HG02623 (cell line): ENCODE data around the gene GRM5.
"Not testable (repeated sequence)": the region's sequence is repeated elsewhere in the genome, so short reads cannot be mapped to it uniquely, and the experiment has no call there.

Experiments used
- ATAC-seq: cut with Tn5 transposase; IDR thresholded peaks from one replicate; pipeline ENCODE4 v1.9.1; 2021; ENCODE audit warnings: moderate library complexity; ENCODE audit not compliant: unreplicated experiment

Gene GRM5

GRCh38 chr11:89065651-89066201, at the start of gene GRM5:
TSS of gene GRM5 (minus strand) at chr11:89065982. CDS start at chr11:89047872, 18,110 bp downstream.
- not testable (repeated sequence) for ATAC-seq

GRCh38 chr11:89097956-89098355, 32.2 kb upstream of the GRM5 start:
- ATAC-seq, result peak; percentile 93

GRCh38 chr11:89093806-89094205, 28.0 kb upstream of the GRM5 start:
- not testable (repeated sequence) for ATAC-seq

GRCh38 chr11:89084951-89085350, 19.2 kb upstream of the GRM5 start:
- ATAC-seq, result not testable (repeated sequence)

DNA sequence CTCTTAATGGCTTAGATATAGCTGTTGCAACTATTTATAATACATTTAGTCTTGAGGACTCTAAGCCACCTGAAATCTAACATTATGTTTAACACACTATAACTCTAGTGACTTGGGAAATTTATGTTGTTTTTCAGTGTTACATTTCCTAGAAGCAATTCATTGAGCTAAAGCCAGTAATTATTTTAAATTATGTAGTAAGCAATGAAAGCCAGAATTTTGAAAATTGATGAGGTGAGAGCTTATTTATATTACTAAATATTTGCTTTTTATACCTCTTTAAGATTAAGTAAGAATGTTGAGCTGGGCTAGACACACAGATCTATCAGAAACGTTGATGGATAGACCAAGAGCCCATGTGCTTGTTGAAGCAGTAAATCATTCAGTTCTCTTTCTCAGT, 5.1 kb upstream of the GRM5 start:
- ATAC-seq, result not testable (repeated sequence)

DNA sequence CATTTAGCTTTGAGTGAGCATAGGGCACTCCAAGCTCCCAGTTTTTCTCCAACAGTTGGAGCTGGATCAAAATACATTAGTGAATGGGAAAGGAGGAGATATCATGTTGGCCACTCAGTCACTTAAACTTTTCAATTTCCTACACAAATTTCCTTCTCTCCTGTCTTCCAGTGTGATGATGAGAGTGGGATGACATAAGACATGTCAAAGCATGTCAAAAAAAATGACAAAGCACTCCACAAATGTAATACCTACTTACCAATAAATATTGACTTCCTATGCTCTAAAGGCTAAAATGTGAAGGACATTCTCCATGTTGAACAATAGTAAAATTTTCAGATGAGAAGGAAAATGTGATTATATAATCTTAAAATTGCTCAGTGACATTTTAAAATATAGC, 1.5 kb upstream of the GRM5 start:
- ATAC-seq, result no peak

DNA sequence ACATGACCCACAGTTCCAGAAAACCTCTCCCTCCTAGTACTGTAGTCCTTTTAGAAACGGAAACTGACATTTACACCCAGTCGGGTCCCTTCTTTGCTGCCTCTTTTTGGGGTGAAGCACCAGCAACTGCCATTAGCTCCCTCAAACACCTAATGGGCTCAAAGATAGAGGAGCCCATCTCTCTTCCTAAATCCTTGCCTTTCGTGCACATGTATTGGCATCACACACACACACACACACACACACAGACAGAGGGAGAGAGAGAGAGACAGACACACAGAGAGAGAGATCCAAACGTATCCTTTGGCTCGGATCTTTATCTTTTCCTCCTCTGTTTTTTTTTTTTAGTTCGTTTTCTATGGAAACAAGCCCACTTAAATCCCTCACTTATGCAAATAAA, 716 bp downstream of the GRM5 start:
- ATAC-seq, result no peak

DNA sequence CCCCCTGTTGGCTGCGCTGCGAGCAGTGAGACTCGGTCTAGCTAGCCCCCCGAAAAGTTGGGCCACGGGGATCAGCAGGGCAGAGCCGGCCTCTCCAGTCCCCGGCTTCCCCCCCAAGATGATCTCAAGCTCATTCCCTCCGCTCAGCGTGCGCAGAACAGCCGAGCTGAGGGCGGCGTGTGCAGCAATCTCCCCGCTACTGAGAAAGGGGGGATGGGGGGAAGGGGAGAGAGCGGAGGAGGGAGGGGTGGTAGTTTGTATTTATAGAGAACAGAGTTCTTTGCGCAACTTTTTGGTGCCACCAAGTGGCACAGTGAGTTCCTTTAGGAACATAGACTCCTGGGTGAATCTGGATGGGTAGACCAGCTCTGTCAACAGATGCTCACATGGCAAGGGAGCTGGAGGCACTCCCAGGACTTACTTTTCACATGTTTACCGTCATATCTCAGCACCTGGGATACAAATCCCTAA, 2.3 kb downstream of the GRM5 start:
- ATAC-seq, result not testable (repeated sequence)

DNA sequence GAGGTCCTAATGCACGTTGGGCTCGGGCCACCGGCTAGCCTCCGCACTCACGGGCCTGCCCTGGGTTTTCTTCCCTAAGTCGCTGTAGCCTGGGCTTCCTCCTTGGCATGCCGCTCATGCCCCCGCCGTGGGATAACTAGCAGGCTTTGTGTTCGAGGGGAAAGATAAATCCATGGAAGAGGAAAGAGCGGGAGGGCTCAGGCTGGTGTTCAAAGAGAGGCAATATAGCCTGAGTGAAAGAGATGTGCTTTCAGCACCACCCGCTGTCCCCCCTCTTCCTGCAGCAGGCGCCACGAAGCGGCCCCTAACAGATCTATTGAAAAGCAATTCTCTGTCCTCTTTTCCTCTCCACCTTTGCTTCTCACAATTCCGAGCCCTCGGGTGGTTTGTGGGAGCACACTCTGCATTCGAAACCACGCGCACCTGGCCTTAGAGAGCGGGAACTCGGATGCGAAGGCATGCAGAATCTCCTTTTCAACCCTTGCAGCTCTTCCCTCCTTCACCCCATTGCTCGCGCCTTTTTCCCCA, 2.9 kb downstream of the GRM5 start:
- not testable (repeated sequence) for ATAC-seq

DNA sequence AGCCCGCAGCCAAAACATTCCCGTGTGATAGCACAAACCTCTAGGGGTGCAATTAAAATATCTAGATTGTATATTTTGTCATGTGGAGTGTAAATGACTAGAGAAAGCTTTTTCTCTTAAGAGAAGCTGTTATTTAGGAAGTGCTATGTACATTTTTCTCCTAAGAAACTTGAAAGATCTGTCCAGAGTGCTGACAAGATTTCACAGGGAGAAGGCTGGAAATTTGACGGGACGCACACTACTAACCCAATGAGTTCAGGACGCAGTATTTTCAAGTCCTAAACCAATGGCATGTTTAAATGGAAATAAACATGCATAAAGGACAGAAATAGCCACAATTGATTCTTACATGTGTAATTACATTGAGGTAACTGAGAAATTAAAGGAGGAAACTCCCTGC, 3.9 kb downstream of the GRM5 start:
- not testable (repeated sequence) for ATAC-seq

DNA sequence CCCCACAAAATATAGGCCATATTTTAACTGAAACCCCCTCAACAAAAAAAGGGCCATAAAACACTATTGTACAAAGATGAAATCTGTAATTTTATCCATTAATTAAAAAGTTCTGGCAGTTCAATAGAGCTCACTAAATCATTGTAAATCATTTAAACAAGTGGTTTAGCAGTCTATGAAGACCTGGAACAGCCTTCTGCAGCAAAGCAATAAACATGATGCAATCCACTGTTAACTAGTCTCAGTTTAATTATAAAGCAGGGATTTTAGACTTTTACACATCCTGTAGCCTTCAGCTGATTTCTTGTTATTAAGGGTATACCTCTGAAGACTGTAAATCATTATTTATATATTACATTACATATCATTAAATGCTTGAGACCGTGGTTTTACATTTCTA, 8.4 kb downstream of the GRM5 start:
- ATAC-seq, result not testable (repeated sequence)

- no peak for ATAC-seq
Observed at GRCh38 chr11:89052220-89052619, 13.6 kb downstream of the GRM5 start.

GRCh38 chr11:89047159-89047558, 18.6 kb downstream of the GRM5 start:
- ATAC-seq, result not testable (repeated sequence)

- not testable (repeated sequence) for ATAC-seq
Observed at GRCh38 chr11:89043861-89044588, 21.8 kb downstream of the GRM5 start.

DNA sequence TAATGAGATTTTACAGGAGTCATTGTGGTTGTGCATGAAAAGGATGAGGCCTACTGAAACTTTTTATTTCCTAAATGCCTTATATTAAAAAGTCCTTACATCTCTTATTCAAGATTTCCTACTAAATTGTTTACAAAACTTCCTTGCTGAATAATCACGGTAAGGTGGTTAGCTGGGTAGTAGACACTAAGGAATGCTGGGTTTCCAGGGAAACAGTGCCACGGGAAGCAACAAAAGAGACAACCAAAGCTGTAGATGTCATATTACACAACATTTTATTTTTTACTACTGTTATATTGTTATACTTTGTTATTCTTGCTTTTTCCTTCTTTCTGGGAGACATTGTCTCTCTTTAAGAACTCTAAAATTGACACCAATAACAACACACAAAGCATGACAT, 36.1 kb downstream of the GRM5 start:
- ATAC-seq, result not testable (repeated sequence)

DNA sequence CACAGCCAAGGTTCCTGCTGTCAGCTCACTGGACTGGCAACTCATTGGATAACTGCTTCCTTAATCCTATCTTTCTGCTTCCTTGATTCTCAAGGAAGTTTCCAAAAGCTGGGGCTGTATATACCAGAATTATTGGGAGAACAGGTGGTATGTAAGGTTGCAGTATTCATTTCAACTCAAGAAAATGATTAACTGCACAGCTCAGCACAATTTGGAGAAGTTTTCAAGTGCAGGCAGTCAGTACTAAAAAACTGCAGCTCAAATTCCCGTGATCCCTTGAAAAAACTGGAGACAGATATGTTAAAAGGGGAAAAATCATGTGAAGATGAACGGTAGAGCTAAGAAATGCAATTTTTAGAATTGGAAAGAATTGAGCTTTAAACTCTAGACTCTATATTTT, 44.4 kb downstream of the GRM5 start:
- no peak for ATAC-seq

- ATAC-seq, result not testable (repeated sequence)
Observed at GRCh38 chr11:89019827-89020547, 45.8 kb downstream of the GRM5 start.

GRCh38 chr11:89016214-89016613, 49.6 kb downstream of the GRM5 start:
- no peak for ATAC-seq

- ATAC-seq, result no peak
Observed at GRCh38 chr11:89015614-89016013, 50.2 kb downstream of the GRM5 start.

DNA sequence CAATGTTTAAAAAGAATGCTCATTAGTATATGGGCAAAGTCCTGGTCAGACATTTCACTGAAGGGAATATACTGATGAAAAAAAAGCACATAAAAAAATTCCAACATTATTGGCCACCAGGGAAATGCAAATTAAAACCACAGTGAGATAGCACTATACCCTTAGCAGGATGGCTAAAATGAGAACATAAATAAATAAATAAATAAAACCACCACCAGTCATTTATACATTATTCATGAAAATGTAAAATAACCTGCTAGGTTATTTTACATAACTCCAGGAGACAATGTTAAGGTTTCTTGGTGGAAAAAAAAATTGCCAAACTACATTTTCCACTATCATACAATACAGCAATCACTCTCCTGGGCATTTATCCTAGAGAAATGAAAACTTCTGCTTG, 64.9 kb downstream of the GRM5 start:
- not testable (repeated sequence) for ATAC-seq

DNA sequence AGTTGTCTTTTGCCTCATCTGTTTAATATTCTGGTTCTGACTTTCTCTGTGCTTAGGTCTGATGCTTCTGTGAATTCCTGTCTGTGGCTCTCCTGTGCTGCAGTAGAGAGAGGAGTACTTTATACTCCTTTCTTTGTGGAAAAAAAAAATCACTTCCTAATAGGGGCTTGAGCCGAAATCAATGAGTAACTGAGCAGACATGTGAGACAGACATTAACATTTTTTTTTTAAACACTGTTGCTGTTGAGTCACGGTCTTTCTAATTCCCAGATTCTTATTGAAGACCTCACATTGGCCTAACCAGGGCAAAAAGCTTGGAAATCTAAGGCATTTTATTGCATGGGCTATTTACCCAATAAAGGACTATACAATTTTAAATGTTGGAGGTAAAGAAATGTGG, 86.1 kb downstream of the GRM5 start:
- ATAC-seq, result no peak

DNA sequence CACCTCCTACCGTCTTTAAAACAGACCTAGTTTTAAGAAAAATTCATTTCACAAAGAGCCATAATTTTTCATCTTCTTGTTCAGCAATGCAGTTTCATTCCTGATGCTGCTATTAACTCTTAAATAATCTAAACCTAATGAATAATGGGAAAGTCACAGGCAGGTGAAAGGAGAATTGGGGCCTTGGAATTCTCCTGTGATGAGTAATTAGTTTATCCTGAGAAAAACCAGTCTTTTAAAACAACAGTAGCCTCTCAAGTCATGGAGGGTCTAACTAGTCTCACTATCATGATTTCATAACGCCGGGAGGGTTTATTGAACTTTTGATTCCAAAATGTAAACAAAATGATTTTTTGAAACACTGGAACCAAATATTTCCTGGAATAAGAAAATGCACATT, 86.8 kb downstream of the GRM5 start:
- ATAC-seq, result not testable (repeated sequence)
